GM18867 (cell line): ENCODE results near the gene TMEM11.

Source experiments
- ATAC-seq: cut with Tn5 transposase; IDR thresholded peaks from one replicate; pipeline ENCODE4 v1.9.1; 2021; ENCODE audit warnings: mild to moderate bottlenecking, moderate library complexity; ENCODE audit not compliant: unreplicated experiment

The TMEM11 gene

GRCh38 chr17:21164216-21164615 is 49.7 kb downstream of the TMEM11 start:
- ATAC-seq, result no peak

GRCh38 chr17:21163101-21163500 is 50.9 kb downstream of the TMEM11 start:
- ATAC-seq, result no peak

- no peak for ATAC-seq
These were observed 51.6 kb downstream of the TMEM11 start for GRCh38 chr17:21162394-21162775.

- no peak for ATAC-seq
These were observed 52.2 kb downstream of the TMEM11 start for GRCh38 chr17:21161498-21162393.

- ATAC-seq, result no peak
These were observed 53.6 kb downstream of the TMEM11 start for GRCh38 chr17:21160401-21160800.

GRCh38 chr17:21157586-21158370 is 56.2 kb downstream of the TMEM11 start:
- no peak for ATAC-seq

- no peak for ATAC-seq
These were observed 61.2 kb downstream of the TMEM11 start for GRCh38 chr17:21152731-21153130.

GRCh38 chr17:21149621-21150020 is 64.3 kb downstream of the TMEM11 start:
- no peak for ATAC-seq
